ENCODE data around the gene GNG13. TPM values are rescaled to one million over a fixed set of nuclear protein-coding genes. Genes with fewer than 3 reads are reported as not detected.

Gene GNG13
- total RNA-seq, 4 donors from 2014 or later = not detected

DNA sequence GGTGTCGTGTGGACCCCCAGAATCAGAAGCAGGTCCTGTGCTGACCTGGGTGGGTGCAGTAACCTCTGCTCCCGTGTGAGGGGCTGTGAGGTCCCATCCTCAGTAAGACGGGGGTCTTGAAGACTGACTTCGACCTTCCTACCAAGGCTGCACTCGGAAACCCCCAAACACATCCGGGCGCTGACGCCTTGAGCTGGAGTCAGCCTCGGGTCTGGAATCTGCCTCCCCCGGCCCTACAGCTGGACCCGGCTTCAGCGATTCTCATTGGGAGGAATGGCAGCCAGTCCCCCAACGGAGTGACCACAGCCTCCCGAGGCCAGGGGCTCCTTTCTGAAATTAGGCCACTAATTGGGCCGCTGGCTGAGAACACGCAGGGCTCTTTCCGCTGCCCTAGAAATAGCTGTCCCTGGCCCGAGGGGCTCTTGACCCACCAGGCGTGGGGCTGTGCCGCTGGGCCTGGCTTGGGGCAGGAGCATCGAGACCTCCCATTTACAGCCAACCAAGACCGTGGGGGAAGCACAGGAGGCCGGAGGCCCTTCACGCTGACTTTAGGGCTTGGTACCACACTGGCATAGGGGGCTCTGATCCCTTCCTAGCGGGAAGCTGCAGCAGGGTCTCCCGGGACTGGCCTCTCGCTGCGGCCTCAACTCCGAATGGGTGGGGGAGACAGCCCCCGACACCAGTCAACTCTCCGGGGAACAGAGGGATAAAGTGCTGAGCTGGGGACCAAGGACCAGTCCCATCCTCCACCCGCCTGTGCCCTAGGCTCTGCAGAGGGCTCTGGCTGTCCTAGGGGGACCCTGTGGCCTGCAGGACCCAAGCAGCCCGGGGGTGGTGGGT is 2.6 kb upstream of the GNG13 start:
- Histone ChIP-seq H3K9me3 (no peaks in the 10 kb centered on the region), H3K36me3 (no peaks in the 10 kb centered on the region), H3K27me3 (peaks cover 62% of the 10 kb centered on the region), H3K4me1 (peaks cover 7% of the 10 kb centered on the region), H3K4me3 (no peak overlapping the region), H3K27ac (no peak overlapping the region)
- WGBS = 75% methylated on average over 23 of the region's 33 CpGs
- DNase-seq (ENCODE audit: low spot score in 2 of 2) = no peak
- TF ChIP-seq POLR2A (IDR thresholded peaks at IDR 0.05) (no peak), EP300 (IDR thresholded peaks at IDR 0.05) (no peak), POLR2AphosphoS5 (IDR thresholded peaks at IDR 0.05) (no peak)
- TF ChIP-seq, protein P1, sequence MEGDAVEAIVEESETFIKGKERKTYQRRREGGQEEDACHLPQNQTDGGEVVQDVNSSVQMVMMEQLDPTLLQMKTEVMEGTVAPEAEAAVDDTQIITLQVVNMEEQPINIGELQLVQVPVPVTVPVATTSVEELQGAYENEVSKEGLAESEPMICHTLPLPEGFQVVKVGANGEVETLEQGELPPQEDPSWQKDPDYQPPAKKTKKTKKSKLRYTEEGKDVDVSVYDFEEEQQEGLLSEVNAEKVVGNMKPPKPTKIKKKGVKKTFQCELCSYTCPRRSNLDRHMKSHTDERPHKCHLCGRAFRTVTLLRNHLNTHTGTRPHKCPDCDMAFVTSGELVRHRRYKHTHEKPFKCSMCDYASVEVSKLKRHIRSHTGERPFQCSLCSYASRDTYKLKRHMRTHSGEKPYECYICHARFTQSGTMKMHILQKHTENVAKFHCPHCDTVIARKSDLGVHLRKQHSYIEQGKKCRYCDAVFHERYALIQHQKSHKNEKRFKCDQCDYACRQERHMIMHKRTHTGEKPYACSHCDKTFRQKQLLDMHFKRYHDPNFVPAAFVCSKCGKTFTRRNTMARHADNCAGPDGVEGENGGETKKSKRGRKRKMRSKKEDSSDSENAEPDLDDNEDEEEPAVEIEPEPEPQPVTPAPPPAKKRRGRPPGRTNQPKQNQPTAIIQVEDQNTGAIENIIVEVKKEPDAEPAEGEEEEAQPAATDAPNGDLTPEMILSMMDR (IDR thresholded peaks at IDR 0.05) = no peak

DNA sequence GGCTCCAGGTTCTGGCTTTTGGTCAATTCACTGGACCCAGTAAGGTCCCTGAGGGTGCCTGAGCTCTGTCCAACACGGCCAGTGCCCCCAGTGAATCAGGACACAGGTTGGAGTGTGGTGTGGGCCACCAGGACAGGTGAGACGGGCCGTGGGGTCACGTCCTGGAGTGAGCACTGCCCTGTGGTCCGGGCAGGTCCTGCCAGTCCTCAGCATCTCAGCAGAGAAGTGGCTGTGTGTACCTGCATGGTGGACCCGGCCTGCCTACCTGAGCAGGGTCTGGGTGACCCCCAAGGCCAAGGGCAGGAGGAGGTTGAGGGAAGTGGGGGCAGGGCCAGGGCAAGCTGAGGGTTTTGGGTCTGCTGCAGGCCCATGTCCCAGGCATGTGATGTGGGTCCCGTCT is 1.9 kb upstream of the GNG13 start:
- H3K27me3 ChIP-seq = peaks cover 68% of the 10 kb centered on the region
- H3K36me3 ChIP-seq = no peaks in the 10 kb centered on the region
- WGBS = no CpG with 5 or more reads among the region's 7 CpGs
- no peak for TF ChIP-seq EP300 (IDR thresholded peaks at IDR 0.05)
- TF ChIP-seq POLR2AphosphoS5 (IDR thresholded peaks at IDR 0.05) = no peak
- TF ChIP-seq, protein P1 (IDR thresholded peaks at IDR 0.05) = no peak
- no peak for TF ChIP-seq POLR2A (IDR thresholded peaks at IDR 0.05)
- peaks cover 7% of the 10 kb centered on the region for H3K4me1 ChIP-seq
- H3K4me3 ChIP-seq = no peak overlapping the region
- H3K9me3 ChIP-seq = no peaks in the 10 kb centered on the region
- no peak for DNase-seq (ENCODE audit: low spot score in 2 of 2)
- no peak overlapping the region for H3K27ac ChIP-seq

DNA sequence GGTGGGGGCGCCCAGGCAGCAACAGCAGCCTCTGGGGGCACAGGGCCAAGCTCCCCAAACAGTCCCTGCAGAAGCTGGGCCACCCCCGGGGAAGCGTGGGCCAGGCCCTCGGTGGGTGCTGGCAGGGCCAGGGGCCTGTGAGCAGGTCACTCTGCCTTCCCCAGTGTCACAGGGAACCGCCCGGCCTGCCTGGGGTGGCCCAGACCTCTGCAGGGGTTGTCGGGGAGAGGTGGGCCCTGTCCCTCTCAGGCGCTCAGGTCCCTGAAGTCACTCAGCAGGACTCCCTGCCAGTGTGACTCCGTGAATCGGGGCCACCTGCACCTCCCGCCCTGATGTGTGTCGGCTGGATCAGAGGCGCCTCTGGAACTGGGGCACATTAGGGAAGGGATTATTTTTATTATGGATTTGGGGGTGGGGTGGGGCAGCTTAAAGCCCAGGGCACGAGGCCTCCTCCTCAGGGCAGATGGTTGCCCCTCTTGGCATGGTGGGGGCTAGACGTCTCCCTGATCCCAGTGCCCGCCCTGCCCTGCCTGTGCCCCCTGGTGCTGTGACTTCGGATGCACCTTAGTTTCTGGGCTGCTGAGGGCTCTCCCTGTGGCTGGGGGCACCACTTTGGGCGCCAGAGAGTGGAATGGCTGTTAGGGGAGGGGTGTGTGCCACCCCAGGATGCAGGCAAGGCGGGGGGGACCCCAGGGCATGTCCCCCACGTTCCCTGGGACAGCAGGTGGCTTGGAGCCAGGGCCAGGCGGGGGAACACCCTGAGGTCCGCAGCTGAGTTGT is 1.2 kb upstream of the GNG13 start:
- no peak for TF ChIP-seq POLR2A (IDR thresholded peaks at IDR 0.05)
- no peak for TF ChIP-seq POLR2AphosphoS5 (IDR thresholded peaks at IDR 0.05)
- TF ChIP-seq EP300 (IDR thresholded peaks at IDR 0.05) = no peak
- TF ChIP-seq, protein P1 (IDR thresholded peaks at IDR 0.05) = no peak
- no peaks in the 10 kb centered on the region for H3K9me3 ChIP-seq
- H3K27me3 ChIP-seq = peaks cover 75% of the 10 kb centered on the region

DNA sequence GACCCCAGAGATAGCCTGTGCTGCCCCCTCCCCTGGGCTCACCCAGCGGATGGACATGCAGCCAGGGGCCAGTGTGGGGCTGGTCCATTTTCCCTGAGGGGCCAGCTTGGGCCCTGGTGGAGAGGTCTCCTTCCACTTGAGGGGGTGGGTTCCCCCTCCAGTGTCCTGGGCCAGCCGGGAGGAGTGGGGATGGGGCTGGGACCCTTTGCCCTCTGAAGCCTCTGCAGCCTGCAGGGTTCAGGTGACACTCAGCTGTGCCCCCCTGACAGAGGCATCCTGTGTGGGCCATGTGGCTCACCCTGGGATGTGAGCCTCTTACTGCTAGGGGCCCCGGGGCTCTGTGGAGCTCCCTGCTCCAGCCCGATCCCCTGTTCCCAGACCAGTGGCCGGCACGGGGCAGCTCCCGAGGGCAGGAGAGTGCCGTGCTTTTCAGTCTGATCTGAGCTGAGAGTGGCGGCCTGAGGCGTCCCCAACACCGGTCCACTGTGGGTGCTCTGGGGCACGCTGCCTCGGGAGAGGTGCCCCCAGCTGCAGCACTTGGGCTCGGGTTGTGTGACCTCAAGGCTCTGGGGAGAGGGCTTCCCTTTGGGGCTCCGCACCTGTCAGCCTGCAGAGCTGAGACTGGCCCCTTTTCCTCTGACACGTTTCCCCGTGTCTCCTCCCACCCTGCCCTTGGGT is 439 bp upstream of the GNG13 start:
- peaks cover 5% of the 10 kb centered on the region for H3K4me1 ChIP-seq
- no peak for DNase-seq (ENCODE audit: low spot score in 2 of 2)
- H3K27me3 ChIP-seq = peaks cover 78% of the 10 kb centered on the region
- TF ChIP-seq POLR2AphosphoS5 (IDR thresholded peaks at IDR 0.05) (no peak), POLR2A (IDR thresholded peaks at IDR 0.05) (no peak), EP300 (IDR thresholded peaks at IDR 0.05) (no peak)
- TF ChIP-seq, protein P1 (IDR thresholded peaks at IDR 0.05) = no peak
- no peaks in the 10 kb centered on the region for H3K36me3 ChIP-seq
- WGBS = no CpG with 5 or more reads among the region's 17 CpGs
- no peak overlapping the region for H3K4me3 ChIP-seq
- H3K9me3 ChIP-seq = no peaks in the 10 kb centered on the region
- H3K27ac ChIP-seq = no peak overlapping the region

More for the DNA sequence above, 1.2 kb upstream of the GNG13 start:
- H3K4me1 ChIP-seq = peaks cover 6% of the 10 kb centered on the region
- DNase-seq (ENCODE audit: low spot score in 2 of 2) = no peak
- H3K36me3 ChIP-seq = no peaks in the 10 kb centered on the region
- H3K4me3 ChIP-seq = no peak overlapping the region
- no peak overlapping the region for H3K27ac ChIP-seq
- WGBS = no CpG with 5 or more reads among the region's 22 CpGs

Measured in suprapubic skin (tissue), 4 donors.